Activated CD8-positive, alpha-beta memory T cell treated with anti-CD3 and anti-CD28 coated beads for 24 hours (primary cell): ENCODE data around the gene ADAP1.

Experiments used
- DNase-seq: peaks from one replicate; pipeline ENCODE4 v3.0.0-alpha.2; 2020

The ADAP1 gene

GRCh38 chr7:903921-904755 is 50.3 kb downstream of the ADAP1 start:
- DNase-seq = no peak

DNA sequence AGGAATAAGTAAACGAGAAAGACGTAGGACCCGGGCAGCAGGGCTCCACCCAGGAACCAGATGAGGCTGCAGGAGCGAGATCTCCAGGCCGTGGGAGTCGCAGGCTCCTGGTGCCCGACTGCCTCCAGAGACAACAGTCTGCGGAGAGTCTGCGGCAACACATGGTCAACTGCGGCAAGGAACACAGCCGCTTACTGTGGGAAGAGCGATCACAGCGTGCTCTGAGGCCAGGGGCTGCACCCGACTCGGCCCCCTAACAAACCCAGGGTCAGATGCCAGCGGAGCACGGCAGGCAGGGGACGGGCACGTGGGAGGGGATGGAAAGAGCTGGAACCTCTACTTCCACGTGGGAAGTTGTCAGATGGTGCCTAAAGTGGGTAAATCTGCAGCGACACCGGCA is 51.5 kb downstream of the ADAP1 start:
- DNase-seq = no peak

GRCh38 chr7:901388-902154 is 52.9 kb downstream of the ADAP1 start:
- peak; percentile 80 for DNase-seq

DNA sequence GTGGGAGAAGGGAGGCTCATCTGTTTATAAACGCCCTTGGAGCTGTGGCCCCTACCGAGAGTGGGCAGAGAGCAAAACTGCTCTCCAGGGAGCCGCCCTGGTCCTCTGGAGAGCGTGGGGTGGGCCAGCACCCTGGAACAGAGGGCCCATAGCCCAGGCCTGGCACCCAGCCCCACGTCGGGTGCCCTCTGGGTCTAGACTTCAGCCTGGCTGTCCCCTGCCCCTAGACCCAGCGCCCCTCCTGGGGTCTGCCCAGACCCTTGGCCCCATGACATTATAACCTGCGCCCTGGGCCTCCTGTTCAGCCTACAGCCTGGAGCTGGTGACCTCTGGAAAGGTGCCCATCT is 53.5 kb downstream of the ADAP1 start:
- DNase-seq = no peak

DNA sequence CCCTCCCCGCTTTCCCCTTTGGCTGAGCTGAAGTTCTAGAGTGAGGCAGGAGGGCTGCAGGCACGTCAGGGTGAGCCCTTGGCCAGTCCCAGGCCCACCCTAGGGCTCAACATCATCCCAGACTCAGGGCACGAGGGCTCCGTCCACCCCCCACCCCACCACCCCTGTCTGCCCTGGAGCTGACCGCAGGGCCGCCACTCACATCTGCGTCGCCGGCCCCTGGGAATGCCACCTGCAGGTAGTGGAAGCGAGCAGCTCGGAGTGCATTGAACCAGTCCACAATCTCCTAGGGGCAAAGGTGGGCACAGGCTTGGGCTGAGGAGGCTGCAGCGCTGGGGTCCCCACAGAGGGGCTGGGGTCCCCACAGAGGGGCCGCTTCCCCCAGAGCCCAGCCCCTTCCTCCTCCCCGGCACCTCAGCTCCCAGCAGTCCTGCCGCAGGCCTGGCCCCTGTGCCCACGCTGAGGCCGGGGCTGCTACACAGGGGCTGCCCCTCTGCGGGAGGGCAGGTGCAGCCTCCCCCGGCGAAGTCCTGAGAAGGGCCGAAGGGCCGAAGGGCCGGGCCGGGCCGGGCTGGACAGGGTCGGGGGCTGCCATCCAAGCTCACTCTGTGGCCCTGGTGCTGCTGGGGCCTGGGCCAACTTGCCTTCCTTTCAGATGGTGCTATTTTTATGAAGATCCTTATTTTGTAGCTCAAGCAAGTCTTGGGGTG is 54.0 kb downstream of the ADAP1 start:
- DNase-seq = no peak

- DNase-seq = no peak
Measured at GRCh38 chr7:899806-900205, 54.7 kb downstream of the ADAP1 start.

DNA sequence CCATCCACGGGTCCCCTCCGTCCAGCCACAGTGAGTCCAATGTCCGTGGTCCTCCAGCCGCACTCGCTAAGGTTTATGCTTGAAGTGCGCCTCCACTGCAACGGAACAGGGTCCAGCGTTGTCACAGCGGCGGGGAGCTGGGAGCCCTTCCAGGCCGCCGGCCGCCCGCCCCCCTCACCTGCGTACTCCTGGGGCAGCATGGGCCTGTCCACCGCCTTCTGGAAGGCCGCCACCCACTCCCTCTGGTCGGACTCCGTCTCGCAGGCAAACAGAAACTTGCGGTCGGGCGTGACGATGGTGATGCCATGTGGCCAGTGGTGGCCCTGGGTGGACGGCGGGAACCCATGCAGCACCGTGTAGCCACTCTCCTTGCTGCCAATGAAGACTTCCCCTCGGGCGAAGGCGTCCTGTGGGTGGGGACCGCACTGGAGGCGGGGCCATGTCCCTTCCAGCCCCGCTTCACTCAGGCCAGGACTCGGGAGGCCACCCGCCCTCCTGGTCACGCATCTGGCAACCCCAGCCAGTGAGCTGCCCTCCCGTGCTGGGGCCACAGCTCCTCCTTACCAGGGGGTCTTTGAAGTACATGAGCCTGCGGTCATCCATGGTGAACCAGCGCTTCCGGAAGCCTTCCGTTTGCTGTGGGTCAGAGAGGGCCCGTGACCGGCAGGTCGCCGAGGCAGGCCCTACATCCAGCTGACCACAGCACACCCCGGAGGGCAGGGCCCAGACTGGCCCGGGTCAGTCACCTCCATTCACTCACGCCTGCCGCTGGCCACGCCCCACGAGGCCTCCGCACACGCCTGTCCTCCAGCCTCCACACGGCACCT is 55.4 kb downstream of the ADAP1 start:
- DNase-seq = no peak

GRCh38 chr7:898460-898854 is 56.0 kb downstream of the ADAP1 start:
- DNase-seq = no peak

- DNase-seq = no peak
Measured at GRCh38 chr7:897771-898376, 56.6 kb downstream of the ADAP1 start.

DNA sequence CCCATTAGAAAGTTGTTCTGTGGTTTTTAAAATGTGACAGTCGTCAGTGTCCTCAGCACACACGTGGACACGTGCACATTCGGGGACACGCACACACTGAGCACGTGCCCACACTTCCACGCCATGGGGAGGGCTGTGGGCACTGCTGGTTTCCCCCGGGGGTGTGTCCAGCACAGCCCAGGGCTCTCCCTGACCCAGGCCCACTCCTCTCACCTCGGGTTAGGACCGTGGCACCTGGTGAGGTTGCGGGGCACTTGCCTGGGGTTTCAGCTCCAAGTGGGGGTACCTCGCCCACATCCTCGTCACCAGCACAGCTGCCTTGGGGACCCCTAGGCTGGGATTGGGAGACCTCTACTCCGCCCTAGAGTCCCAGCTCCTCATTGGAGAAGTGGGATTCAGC is 57.4 kb downstream of the ADAP1 start:
- DNase-seq = no peak

DNA sequence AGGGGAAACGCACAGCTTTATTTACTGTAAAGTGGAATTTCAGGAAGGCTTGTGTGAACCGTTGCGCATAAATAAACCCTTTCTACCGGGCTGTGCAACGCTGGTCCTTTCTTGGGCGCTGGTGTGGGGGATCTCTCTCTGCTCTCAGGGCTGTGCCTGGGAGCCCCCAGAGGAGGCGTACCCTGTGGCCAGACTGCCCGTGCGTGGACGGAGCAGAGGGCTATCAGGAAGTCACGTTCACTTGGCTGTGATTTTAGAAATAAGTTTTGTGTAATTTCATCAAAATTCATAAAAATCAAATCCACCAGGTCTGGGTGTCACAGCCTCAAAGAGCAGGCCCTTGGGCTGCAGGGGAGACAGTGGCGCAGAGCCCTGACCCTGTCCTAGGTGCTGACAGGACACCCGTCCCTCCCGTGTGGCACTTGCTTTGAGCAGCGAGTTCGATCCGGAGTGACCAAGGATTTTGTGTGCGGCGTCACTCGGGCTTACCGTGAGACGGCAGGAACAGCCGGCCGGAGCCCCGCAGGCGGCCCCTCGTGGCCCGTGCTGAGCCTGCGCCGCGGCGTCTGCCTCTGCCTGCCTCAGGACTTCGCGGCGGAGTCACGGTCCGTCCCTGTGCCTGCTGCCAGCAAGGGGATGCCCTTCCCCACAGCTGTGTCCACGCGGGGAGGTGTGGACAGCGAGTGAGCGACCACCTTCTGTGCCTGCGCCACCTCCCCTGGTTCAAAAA is 58.0 kb downstream of the ADAP1 start:
- DNase-seq = no peak

DNA sequence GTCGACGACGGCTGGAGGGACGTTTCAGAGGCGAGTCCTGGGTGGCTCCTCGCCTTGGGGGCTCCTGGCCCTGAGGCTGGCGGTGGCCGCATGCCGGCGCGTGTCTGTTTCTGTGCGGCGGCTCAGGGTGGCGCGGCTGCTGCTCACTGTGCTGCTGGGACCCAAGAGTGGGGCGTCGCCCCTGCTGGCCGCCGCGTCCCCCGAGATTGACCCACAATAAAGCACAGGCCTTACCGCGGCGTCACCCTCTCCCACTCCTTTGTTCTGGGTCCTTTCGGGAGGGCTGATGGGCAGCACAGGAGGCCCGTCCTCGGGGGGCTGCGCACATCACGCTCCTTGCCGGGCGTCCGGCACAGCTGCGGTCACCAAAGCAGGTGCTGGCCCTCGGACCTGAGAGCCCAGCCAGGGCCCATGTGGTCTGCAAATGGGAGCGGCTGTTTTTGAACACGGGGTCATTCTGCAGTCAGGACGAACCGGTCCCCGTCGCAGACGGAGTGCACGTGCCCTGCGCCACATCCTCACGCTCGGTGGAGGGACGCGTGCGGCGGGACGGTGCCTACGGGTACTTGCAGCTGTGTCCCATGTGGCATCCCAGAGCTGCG is 58.9 kb downstream of the ADAP1 start:
- no peak for DNase-seq

DNA sequence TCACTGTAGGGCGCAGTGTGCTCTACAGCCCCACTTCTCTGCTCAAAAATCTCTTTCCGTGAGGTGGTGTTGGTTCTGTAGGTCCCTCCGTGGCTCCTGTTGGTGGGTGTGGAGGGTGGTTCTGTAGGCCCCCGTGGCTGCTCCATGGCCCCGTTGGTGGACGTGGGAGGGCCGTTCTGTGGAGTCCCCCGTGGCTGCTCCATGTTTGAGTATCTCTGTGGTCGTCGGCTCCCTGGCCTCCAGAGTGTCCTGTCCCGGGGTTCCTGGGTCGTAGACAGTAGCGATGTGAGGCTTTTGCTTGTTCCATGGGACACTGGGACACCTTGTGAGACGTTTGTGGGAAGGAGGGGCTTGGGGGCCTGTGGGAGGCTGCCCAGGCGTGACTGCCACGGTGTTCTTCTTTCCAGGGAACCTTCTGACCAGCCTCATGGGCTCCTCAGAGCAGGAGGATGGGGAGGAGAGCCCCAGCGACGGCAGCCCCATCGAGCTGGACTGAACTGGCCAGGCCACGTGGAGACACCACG is 59.5 kb downstream of the ADAP1 start:
- no peak for DNase-seq

DNA sequence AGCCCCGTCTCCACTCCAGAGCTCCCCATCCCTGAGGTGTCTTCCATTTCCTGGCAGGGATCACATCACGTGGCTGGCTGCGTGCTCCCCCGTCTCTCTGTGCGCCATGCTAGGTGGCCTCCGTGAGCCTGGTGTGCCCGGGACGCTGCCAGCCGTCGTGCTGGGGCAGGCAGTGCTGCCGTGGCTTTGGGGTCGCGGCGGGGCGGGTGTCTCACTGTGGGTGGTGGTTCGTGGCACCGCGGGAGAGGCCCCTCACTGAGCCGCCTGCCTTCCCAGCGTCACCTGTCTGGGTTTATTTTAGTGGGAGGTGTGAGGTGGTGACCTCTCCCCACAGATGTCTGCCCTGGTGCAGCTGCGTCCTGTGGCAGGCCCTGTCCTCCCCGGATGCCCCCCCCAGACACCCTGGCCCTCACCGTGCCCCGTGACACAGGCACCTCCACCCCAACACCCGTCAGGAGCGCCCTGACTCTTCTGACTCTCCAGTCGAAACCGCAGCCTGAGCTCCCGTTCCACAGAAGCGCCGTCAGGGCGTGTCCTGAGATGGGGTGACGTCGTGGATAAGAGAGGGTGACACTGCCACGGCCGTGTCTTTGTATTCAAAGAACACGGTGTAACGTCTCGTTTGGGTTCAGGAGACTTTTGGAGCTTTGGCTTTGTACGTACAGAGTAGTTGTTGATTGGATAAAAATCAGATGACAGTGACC is 60.2 kb downstream of the ADAP1 start:
- no peak for DNase-seq

- DNase-seq = no peak
Measured at GRCh38 chr7:893686-894085, 60.8 kb downstream of the ADAP1 start.

GRCh38 chr7:892648-893593 is 61.6 kb downstream of the ADAP1 start:
- no peak for DNase-seq

DNA sequence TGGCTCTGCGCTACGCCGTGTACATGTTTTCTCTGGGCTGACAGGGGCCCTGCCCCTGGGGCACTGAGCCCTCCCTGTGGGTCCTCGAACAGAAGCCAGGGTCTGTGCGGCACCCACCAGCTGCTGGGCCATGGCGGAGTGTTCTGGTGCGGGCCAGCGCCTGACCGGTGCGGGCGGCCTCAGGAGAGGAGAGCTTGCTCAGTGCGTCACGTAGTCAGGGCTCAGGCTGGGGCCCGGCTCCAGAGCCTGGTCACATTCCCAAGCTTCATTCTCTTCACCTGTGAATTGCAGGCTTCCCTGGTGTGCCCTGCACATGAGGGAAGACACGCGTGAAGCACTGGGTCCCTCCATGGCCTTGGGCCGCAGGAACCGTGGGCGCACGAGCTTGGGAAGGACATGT is 62.7 kb downstream of the ADAP1 start:
- no peak for DNase-seq

DNA sequence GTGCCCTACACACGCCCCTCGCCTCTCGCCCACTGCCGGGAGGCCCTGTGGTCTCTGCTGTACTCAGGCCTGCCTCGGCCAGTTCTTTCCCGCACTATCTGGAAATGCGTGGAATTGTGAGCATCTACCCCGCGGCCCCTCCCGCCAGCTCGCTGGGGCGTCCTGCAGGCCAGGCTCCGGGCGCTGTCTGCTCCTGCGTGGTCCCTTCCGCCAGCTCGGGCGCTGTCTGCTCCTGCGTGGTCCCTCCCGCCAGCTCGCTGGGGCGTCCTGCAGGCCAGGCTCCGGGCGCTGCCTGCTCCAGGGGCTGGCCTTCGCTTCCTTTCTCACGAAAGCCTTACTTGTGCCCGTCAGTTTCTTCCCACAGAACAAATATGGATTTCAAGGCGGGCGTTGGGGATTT is 63.2 kb downstream of the ADAP1 start:
- DNase-seq = no peak

GRCh38 chr7:890868-891267 is 63.6 kb downstream of the ADAP1 start:
- no peak for DNase-seq
